IMR-90 (cell line): ENCODE measurements around the gene CLNK. TPM values are rescaled to one million over a fixed set of nuclear protein-coding genes. Genes with fewer than 3 reads are reported as not detected.

Experiments used
- ATAC-seq: fragments of 200-7000 bp; cut with Tn5 transposase; 2 replicates; pipeline ENCODE4 v1.9.1; 2020; ENCODE audit warnings: low read depth, mild to moderate bottlenecking, moderate library complexity
- BruUV-seq: library from RNA; stranded (reverse); fragments of 400-500 nt; replicated peaks from 2 replicates; lab custom pipeline; 2021; lab: Mats Ljungman, UMichigan
- CTCF ChIA-PET: fragments of 300-600 bp; formaldehyde crosslinking; extraction: SDS; loops from one replicate; lab custom pipeline; 2021; ENCODE audit warnings: antibody characterized with exemption; lab: Yijun Ruan, JAX
- POLR2A ChIA-PET: fragments of 300-600 bp; sonication (Branson Sonifier 250); formaldehyde crosslinking; loops from one replicate; lab custom pipeline; 2022; ENCODE audit warnings: antibody characterized with exemption; ENCODE audit not compliant: unreplicated experiment; lab: Charles Lee
- DNase-seq: peaks from one replicate; pipeline ENCODE4 v3.0.0; 2013
- H2AFZ ChIP-seq: replicated peaks from 2 replicates; pipeline ENCODE3; 2013; ENCODE audit warnings: low read length, mild to moderate bottlenecking; ENCODE audit not compliant: poor library complexity
- H2AK5ac ChIP-seq: 2 replicates; pipeline ENCODE4 v1.6.1; 2013; ENCODE audit warnings: low read depth, low read length, inconsistent platforms
- H2AK9ac ChIP-seq: replicated peaks from 2 replicates; pipeline ENCODE3; 2013; ENCODE audit warnings: mild to moderate bottlenecking, low read depth, low read length, moderate library complexity; ENCODE audit not compliant: poor library complexity
- H2BK120ac ChIP-seq: 2 replicates; pipeline ENCODE4 v1.6.1; 2013; ENCODE audit warnings: low read depth, low read length, inconsistent platforms
- H2BK15ac ChIP-seq: 3 replicates; pipeline ENCODE4 v1.6.1; 2013; ENCODE audit warnings: low read depth, low read length, inconsistent platforms
- H2BK20ac ChIP-seq: 2 replicates; pipeline ENCODE4 v1.6.1; 2013; ENCODE audit warnings: low read depth, mild to moderate bottlenecking, inconsistent platforms, low read length, moderate library complexity
- H2BK5ac ChIP-seq: 2 replicates; pipeline ENCODE4 v1.6.1; 2013; ENCODE audit warnings: mild to moderate bottlenecking, low read depth, low read length, inconsistent platforms; ENCODE audit not compliant: poor library complexity, severe bottlenecking
- H3K14ac ChIP-seq: replicated peaks from 2 replicates; pipeline ENCODE4 v1.6.1; 2013; ENCODE audit warnings: low read depth, low read length, inconsistent platforms
- H3K18ac ChIP-seq: 2 replicates; pipeline ENCODE4 v1.6.1; 2013; ENCODE audit warnings: low read depth, low read length, control low read depth
- H3K23ac ChIP-seq: 2 replicates; pipeline ENCODE4 v1.6.1; 2013; ENCODE audit warnings: low read depth, low read length, inconsistent platforms
- H3K27ac ChIP-seq: 2 replicates; pipeline ENCODE4 v1.5.1; 2013; ENCODE audit warnings: mild to moderate bottlenecking, control low read depth, low read length; ENCODE audit not compliant: insufficient read depth
- H3K27me3 ChIP-seq: 2 replicates; pipeline ENCODE4 v1.6.1; 2013; ENCODE audit warnings: low read length; ENCODE audit not compliant: control insufficient read depth, insufficient read depth
- H3K36me3 ChIP-seq: 2 replicates; pipeline ENCODE4 v1.6.1; 2013; ENCODE audit warnings: low read length, mixed read lengths; ENCODE audit not compliant: control insufficient read depth, insufficient read depth
- H3K4ac ChIP-seq: 2 replicates; pipeline ENCODE4 v1.6.1; 2013; ENCODE audit warnings: low read depth, low read length, inconsistent platforms
- H3K4me1 ChIP-seq: 2 replicates; pipeline ENCODE4 v1.6.1; 2013; ENCODE audit warnings: low read length, mixed read lengths; ENCODE audit not compliant: control insufficient read depth, insufficient read depth
- H3K4me2 ChIP-seq: 2 replicates; pipeline ENCODE4 v1.6.1; 2013; ENCODE audit warnings: low read depth, mild to moderate bottlenecking, control low read depth, low read length, moderate library complexity
- H3K4me3 ChIP-seq: 2 replicates; pipeline ENCODE4 v1.5.1; 2013; ENCODE audit warnings: low read depth, mild to moderate bottlenecking, control low read depth, low read length, moderate library complexity; ENCODE audit not compliant: insufficient read depth
- H3K56ac ChIP-seq: 2 replicates; pipeline ENCODE4 v1.6.1; 2013; ENCODE audit warnings: low read length, inconsistent platforms; ENCODE audit not compliant: insufficient read depth; ENCODE audit errors: extremely low read depth
- H3K79me1 ChIP-seq, 2 experiments: 2 replicates each; pipeline ENCODE4 v1.6.1; 2013; ENCODE audit warnings: low read length in 2 of 2, inconsistent platforms in 1 of 2, low read depth in 1 of 2
- H3K9ac ChIP-seq: 2 replicates; pipeline ENCODE4 v1.6.1; 2013; ENCODE audit warnings: low read depth, low read length, control low read depth
- H3K9me1 ChIP-seq: 2 replicates; pipeline ENCODE4 v1.6.1; 2013; ENCODE audit warnings: low read length, inconsistent platforms; ENCODE audit not compliant: insufficient read depth
- H3K9me3 ChIP-seq: 2 replicates; pipeline ENCODE4 v1.6.1; 2013; ENCODE audit warnings: low read length; ENCODE audit not compliant: control insufficient read depth, insufficient read depth
- H4K20me1 ChIP-seq: 2 replicates; pipeline ENCODE4 v1.6.1; 2013; ENCODE audit warnings: low read length, inconsistent platforms; ENCODE audit not compliant: insufficient read depth
- H4K5ac ChIP-seq: 2 replicates; pipeline ENCODE4 v1.6.1; 2013; ENCODE audit warnings: mild to moderate bottlenecking, low read depth, low read length, control low read depth
- H4K8ac ChIP-seq, 2 experiments: 2 replicates each; pipeline ENCODE4 v1.6.1; 2013; ENCODE audit warnings: low read depth in 2 of 2, low read length in 2 of 2, control low read depth in 1 of 2, inconsistent platforms in 1 of 2
- H4K91ac ChIP-seq: 2 replicates; pipeline ENCODE4 v1.6.1; 2013; ENCODE audit warnings: low read depth, low read length, inconsistent platforms; ENCODE audit not compliant: insufficient read depth
- BHLHE40 ChIP-seq: fragments of 150-350 bp; IDR thresholded peaks from 2 replicates; pipeline ENCODE4 v1.6.1; 2016; ENCODE audit warnings: mild to moderate bottlenecking, low read depth, low read length
- CEBPB ChIP-seq: IDR thresholded peaks from 2 replicates; pipeline ENCODE4 v1.6.1; 2012; ENCODE audit warnings: low read depth, low read length, improper control_type of control experiment
- CHD1 ChIP-seq: IDR thresholded peaks from 2 replicates; pipeline ENCODE4 v1.6.1; 2012; ENCODE audit warnings: low read depth, low read length, improper control_type of control experiment
- FOS ChIP-seq: fragments of 150-350 bp; IDR thresholded peaks from 2 replicates; pipeline ENCODE4 v1.6.1; 2016; ENCODE audit warnings: low read depth, low read length
- MAFK ChIP-seq: IDR thresholded peaks from 2 replicates; pipeline ENCODE4 v1.6.1; 2012; ENCODE audit warnings: low read depth, low read length, improper control_type of control experiment
- MAZ ChIP-seq: IDR thresholded peaks from 2 replicates; pipeline ENCODE4 v1.6.1; 2012; ENCODE audit warnings: low read depth, mild to moderate bottlenecking, low read length, improper control_type of control experiment, moderate library complexity, borderline replicate concordance
- MXI1 ChIP-seq: IDR thresholded peaks from 2 replicates; pipeline ENCODE4 v1.6.1; 2012; ENCODE audit warnings: low read depth, mild to moderate bottlenecking, low read length, moderate library complexity, borderline replicate concordance
- NFE2L2 ChIP-seq: fragments of 150-350 bp; IDR thresholded peaks from 2 replicates; pipeline ENCODE4 v1.6.1; 2016; ENCODE audit warnings: low read depth, mild to moderate bottlenecking, low read length
- POLR2A ChIP-seq: IDR thresholded peaks from 2 replicates; pipeline ENCODE4 v1.6.1; 2012; ENCODE audit warnings: mild to moderate bottlenecking, low read depth, low read length
- SMC3 ChIP-seq: fragments of 150-350 bp; IDR thresholded peaks from 2 replicates; pipeline ENCODE4 v1.6.1; 2016; ENCODE audit warnings: low read depth, mild to moderate bottlenecking, antibody characterized with exemption, low read length, moderate library complexity
- WGBS, 2 experiments: methylation state at CpG; one replicate each; pipeline versions ENCODE4 v1.1.5 to v1.1.7; 2013; ENCODE audit warnings: missing lambda C conversion rate in 2 of 2; ENCODE audit not compliant: insufficient read length in 1 of 2; ENCODE audit errors: extremely low coverage in 2 of 2; 5-methylcytosine and 5-hydroxymethylcytosine counted together
- dilution Hi-C: fragments of 300-500 bp; cut with HindIII; formaldehyde crosslinking; loops from one replicate; pipeline ENCODE4 v1.14.3; 2018; ENCODE audit warnings: low sequenced_read_pairs; ENCODE audit not compliant: unreplicated experiment
- in situ Hi-C: fragments of 300-500 bp; cut with MboI; formaldehyde crosslinking; loops from 3 replicates; pipeline ENCODE4 v1.14.3; 2019; ENCODE audit warnings: low sequenced_read_pairs, inconsistent platforms, mixed read lengths
- intact Hi-C: fragments of 100-400 bp; cut with micrococcal nuclease; formaldehyde crosslinking; loops from 2 replicates; pipeline ENCODE4 v1.10.0; 2022
- polyA plus RNA-seq, 3 experiments: library from polyadenylated mRNA; depleted of rRNA; stranded (reverse); fragments of >200 nt; gene quantifications; 2 replicates each; pipeline ENCODE4 v1.2.3, GENCODE V29; 2012; ENCODE audit warnings: low replicate concordance in 1 of 3
- total RNA-seq: library from RNA; depleted of rRNA; stranded (reverse); fragments of >200 nt; gene quantifications from 2 replicates; pipeline ENCODE4 v1.2.3, GENCODE V29; 2012
- TF ChIP-seq, protein P1 (sequence below): fragments of 150-350 bp; IDR thresholded peaks from 2 replicates; pipeline ENCODE4 v1.6.1; 2016; ENCODE audit warnings: low read depth, mild to moderate bottlenecking, low read length, moderate library complexity, borderline replicate concordance
- TF ChIP-seq, protein P2 (sequence below): fragments of 150-350 bp; IDR thresholded peaks from 2 replicates; pipeline ENCODE4 v1.6.1; 2017; ENCODE audit warnings: mild to moderate bottlenecking, antibody characterized with exemption, low read length, low read depth

CLNK gene
- total and polyA plus RNA-seq, 2 of the 4 experiments (the other 2 are of a cell fraction), result not detected

DNA sequence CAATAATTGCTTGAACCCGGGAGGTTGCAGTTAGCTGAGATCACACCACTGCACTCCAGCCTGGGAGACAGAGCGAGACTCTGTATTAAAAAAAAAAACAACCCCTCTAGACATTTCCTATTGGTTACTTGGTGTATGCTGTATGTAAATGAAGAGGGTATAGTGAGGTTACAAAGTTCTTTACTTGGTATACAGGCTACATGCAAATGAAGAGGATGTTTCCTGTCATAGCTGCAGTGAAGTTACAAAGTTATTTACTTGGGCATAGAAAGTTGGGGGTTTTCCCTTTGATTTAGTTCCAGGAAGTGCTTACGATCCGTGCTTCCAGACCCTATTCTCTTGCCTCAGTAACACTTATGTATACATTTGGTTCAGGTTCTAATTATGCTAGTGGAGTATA is 38.4 kb upstream of the CLNK start:
- TF ChIP-seq SMC3 (no peak), CEBPB (no peak), POLR2A (no peak), MAZ (no peak), FOS (no peak), MXI1 (no peak), CHD1 (no peak), MAFK (no peak), NFE2L2 (no peak), BHLHE40 (no peak)
- TF ChIP-seq, protein P1, sequence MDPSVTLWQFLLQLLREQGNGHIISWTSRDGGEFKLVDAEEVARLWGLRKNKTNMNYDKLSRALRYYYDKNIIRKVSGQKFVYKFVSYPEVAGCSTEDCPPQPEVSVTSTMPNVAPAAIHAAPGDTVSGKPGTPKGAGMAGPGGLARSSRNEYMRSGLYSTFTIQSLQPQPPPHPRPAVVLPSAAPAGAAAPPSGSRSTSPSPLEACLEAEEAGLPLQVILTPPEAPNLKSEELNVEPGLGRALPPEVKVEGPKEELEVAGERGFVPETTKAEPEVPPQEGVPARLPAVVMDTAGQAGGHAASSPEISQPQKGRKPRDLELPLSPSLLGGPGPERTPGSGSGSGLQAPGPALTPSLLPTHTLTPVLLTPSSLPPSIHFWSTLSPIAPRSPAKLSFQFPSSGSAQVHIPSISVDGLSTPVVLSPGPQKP, result no peak
- TF ChIP-seq, protein P2, sequence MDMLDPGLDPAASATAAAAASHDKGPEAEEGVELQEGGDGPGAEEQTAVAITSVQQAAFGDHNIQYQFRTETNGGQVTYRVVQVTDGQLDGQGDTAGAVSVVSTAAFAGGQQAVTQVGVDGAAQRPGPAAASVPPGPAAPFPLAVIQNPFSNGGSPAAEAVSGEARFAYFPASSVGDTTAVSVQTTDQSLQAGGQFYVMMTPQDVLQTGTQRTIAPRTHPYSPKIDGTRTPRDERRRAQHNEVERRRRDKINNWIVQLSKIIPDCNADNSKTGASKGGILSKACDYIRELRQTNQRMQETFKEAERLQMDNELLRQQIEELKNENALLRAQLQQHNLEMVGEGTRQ, result no peak
- Histone ChIP-seq H2BK15ac (no peak overlapping the region), H2BK20ac (no peak overlapping the region), H4K20me1 (no peaks in the 10 kb centered on the region), H3K14ac (no peak overlapping the region), H2AFZ (no peak overlapping the region), H3K4ac (no peak overlapping the region), H3K4me1 (no peaks in the 10 kb centered on the region), H4K5ac (no peak overlapping the region), H4K91ac (no peak overlapping the region), H2BK120ac (no peak overlapping the region), H3K4me2 (no peak overlapping the region), H3K79me1 (no peaks in the 10 kb centered on the region), H3K4me3 (no peak overlapping the region), H3K27ac (no peak overlapping the region), H2BK5ac (no peak overlapping the region), H3K56ac (no peak overlapping the region), H3K23ac (no peak overlapping the region), H3K27me3 (no peaks in the 10 kb centered on the region; the same call in 1 of the 2 replicates), H3K9me3 (no peaks in the 10 kb centered on the region), H3K36me3 (no peaks in the 10 kb centered on the region), H3K9ac (no peak overlapping the region), H2AK9ac (no peak overlapping the region), H4K8ac (no peak overlapping the region), H3K18ac (no peak overlapping the region), H2AK5ac (no peak overlapping the region), H3K9me1 (no peaks in the 10 kb centered on the region)
- intact Hi-C loops (no loop called here), dilution Hi-C loops (no loop called here), in situ Hi-C loops (loop anchor here (25.0 kb wide), 1 partner anchor 89 kb away; no protein-coding TSS in a partner anchor)
- no CpG with 5 or more reads among the region's 4 CpGs for WGBS, 2 experiments
- CTCF ChIA-PET, result no interaction called here
- POLR2A ChIA-PET, result no interaction called here
- no peak for ATAC-seq
- DNase-seq, result no peak
- no TSS peak for BruUV-seq
